Vagina (tissue), 2 donors: Measurements from ENCODE around the gene NFYC. TPM values are rescaled to one million over a fixed set of nuclear protein-coding genes. Genes with fewer than 3 reads are reported as not detected.

ENCODE experiments used
- DNase-seq, 2 donors: peaks; one replicate each; pipeline ENCODE4 v3.0.0-alpha.2; 2017; ENCODE audit errors: extremely low spot score in 2 of 2
- H3K27ac ChIP-seq: fragments of 200-600 bp; sonication (generic); one replicate; pipeline ENCODE4 v1.5.1; 2019
- H3K27me3 ChIP-seq: fragments of 200-600 bp; sonication (generic); one replicate; pipeline ENCODE4 v1.5.1; 2019
- H3K36me3 ChIP-seq, 2 donors: fragments of 200-600 bp; sonication (generic); one replicate each; pipeline ENCODE4 v1.5.1; 2017 to 2019
- H3K4me1 ChIP-seq: fragments of 200-600 bp; sonication (generic); one replicate; pipeline ENCODE4 v1.5.1; 2019
- H3K4me3 ChIP-seq, 2 donors: fragments of 200-600 bp; sonication (generic); 1 replicate in 1 of 2; 2 replicates in 1 of 2; pipeline ENCODE4 v1.5.1; 2016 to 2019
- H3K9me3 ChIP-seq: fragments of 200-600 bp; sonication (generic); one replicate; pipeline ENCODE4 v1.5.1; 2019
- POLR2A ChIP-seq, 2 donors: fragments of 450-650 bp; IDR thresholded peaks; one replicate each; pipeline ENCODE4 v1.6.1; 2017; ENCODE audit warnings: antibody characterized with exemption in 2 of 2, mild to moderate bottlenecking in 2 of 2, moderate library complexity in 2 of 2
- POLR2AphosphoS5 ChIP-seq, 2 donors: sonication (generic); formaldehyde crosslinking; IDR thresholded peaks; one replicate each; pipeline ENCODE4 v1.9.0; 2017; ENCODE audit warnings: antibody characterized with exemption in 2 of 2, mild to moderate bottlenecking in 2 of 2, low read depth in 1 of 2; ENCODE audit not compliant: insufficient read depth in 1 of 2
- intact Hi-C: fragments of 100-400 bp; cut with DNase I; formaldehyde crosslinking; loops from one replicate; pipeline ENCODE4 v1.15.1; 2023
- total RNA-seq: library from RNA; depleted of rRNA; stranded (reverse); fragments of >200 nt; gene quantifications from one replicate; pipeline ENCODE4 v1.2.3, GENCODE V29; 2016
- TF ChIP-seq, protein P1 (sequence below), 3 experiments: fragments of 450-650 bp in 2 of 3; fragments of 200-600 bp in 1 of 3; sonication (generic) in 1 of 3; IDR thresholded peaks; one replicate each; pipeline ENCODE4 v1.5.1; 2017 to 2019; ENCODE audit warnings: antibody characterized with exemption in 3 of 3, mild to moderate bottlenecking in 2 of 3, moderate library complexity in 2 of 3

Gene NFYC
- total RNA-seq, 1 donor from 2014 or later: 61.6 TPM

DNA sequence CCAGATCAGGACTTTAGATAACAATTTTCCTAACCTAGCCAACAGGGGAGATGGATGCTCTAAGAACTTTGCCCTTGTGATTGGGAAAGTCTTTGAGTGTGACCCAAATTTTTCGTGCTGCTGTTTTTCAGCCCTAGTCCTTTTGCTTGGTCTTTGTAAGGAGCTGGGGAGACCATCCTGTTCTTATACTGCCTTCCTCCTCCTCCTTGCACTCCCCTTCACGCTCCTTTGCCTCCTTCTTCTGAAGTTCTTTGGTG lies 97.8 kb downstream of the NFYC start:
- Histone ChIP-seq H3K27me3 (no peaks in the 10 kb centered on the region), H3K27ac (no peak overlapping the region), H3K9me3 (no peaks in the 10 kb centered on the region), H3K4me3 (no peak overlapping the region), H3K36me3 (no peaks in the 10 kb centered on the region), H3K4me1 (peaks cover 9% of the 10 kb centered on the region)
- no peak for DNase-seq
- intact Hi-C loops: no loop called here
- TF ChIP-seq POLR2AphosphoS5 (IDR thresholded peaks at IDR 0.05; ENCODE audit: insufficient read depth in 1 of 2, low read depth in 1 of 2) (no peak), POLR2A (IDR thresholded peaks at IDR 0.05) (no peak)
- TF ChIP-seq, protein P1, sequence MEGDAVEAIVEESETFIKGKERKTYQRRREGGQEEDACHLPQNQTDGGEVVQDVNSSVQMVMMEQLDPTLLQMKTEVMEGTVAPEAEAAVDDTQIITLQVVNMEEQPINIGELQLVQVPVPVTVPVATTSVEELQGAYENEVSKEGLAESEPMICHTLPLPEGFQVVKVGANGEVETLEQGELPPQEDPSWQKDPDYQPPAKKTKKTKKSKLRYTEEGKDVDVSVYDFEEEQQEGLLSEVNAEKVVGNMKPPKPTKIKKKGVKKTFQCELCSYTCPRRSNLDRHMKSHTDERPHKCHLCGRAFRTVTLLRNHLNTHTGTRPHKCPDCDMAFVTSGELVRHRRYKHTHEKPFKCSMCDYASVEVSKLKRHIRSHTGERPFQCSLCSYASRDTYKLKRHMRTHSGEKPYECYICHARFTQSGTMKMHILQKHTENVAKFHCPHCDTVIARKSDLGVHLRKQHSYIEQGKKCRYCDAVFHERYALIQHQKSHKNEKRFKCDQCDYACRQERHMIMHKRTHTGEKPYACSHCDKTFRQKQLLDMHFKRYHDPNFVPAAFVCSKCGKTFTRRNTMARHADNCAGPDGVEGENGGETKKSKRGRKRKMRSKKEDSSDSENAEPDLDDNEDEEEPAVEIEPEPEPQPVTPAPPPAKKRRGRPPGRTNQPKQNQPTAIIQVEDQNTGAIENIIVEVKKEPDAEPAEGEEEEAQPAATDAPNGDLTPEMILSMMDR (IDR thresholded peaks at IDR 0.05): no peak

DNA sequence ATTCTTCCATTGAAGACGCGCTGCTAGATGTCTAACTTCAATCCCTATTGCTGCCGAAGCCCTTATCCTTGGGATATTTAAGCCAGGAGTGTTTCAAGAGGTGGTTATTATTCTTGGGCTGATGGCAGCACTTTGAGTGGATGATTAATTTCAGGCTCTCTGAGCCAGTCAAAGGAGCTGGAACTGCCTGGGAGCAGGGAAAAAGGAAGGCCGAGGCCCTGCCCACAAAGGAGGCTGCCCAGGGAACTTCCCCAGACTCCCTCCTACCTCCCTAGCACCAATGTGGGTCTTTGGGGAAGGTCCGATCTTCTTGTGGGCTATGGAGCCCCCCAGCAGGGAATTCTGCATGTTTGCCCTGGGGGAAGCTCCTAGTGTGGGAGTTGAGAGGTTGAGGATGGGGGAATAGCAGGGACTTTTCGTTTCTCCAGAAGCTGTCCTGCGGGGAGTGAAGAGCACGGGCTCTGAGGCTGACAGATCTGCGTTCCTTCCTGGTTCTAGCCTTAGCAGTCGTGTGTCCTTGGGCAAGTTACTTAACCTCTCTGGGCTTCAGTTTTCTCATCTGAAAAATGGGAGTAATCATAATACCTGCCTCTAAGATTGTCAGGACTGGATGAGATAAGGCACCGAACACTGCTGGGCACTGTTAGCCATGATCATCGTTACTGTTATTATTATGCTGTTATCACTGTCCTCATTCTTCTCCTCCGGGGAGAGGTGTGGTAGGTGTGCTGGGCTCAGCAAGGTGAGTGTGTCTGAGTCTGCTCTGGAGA lies 98.3 kb downstream of the NFYC start:
- Histone ChIP-seq H3K9me3 (no peaks in the 10 kb centered on the region), H3K36me3 (no peaks in the 10 kb centered on the region), H3K4me1 (peaks cover 3% of the 10 kb centered on the region), H3K27me3 (no peaks in the 10 kb centered on the region), H3K4me3 (no peak overlapping the region), H3K27ac (no peak overlapping the region)
- no peak for DNase-seq
- no peak for TF ChIP-seq POLR2AphosphoS5 (IDR thresholded peaks at IDR 0.05; ENCODE audit: insufficient read depth in 1 of 2, low read depth in 1 of 2)
- TF ChIP-seq POLR2A (IDR thresholded peaks at IDR 0.05): no peak
- TF ChIP-seq, protein P1 (IDR thresholded peaks at IDR 0.05): no peak
- intact Hi-C loops: no loop called here

- no peak for DNase-seq
- no peaks in the 10 kb centered on the region for H3K4me1 ChIP-seq
- no peaks in the 10 kb centered on the region for H3K27me3 ChIP-seq
- TF ChIP-seq, protein P1 (IDR thresholded peaks at IDR 0.05): no peak
- TF ChIP-seq POLR2A (IDR thresholded peaks at IDR 0.05): no peak
- TF ChIP-seq POLR2AphosphoS5 (IDR thresholded peaks at IDR 0.05; ENCODE audit: insufficient read depth in 1 of 2, low read depth in 1 of 2): no peak
- no peak overlapping the region for H3K27ac ChIP-seq
- no peaks in the 10 kb centered on the region for H3K36me3 ChIP-seq
- no peaks in the 10 kb centered on the region for H3K9me3 ChIP-seq
- H3K4me3 ChIP-seq: no peak overlapping the region
- intact Hi-C loops: no loop called here
Measured at GRCh38 chr1:40792036-40792435, 100.5 kb downstream of the NFYC start.

- Histone ChIP-seq H3K27ac (no peak overlapping the region), H3K4me3 (no peak overlapping the region), H3K27me3 (no peaks in the 10 kb centered on the region), H3K9me3 (no peaks in the 10 kb centered on the region), H3K36me3 (no peaks in the 10 kb centered on the region), H3K4me1 (no peaks in the 10 kb centered on the region)
- intact Hi-C loops: no loop called here
- TF ChIP-seq POLR2A (IDR thresholded peaks at IDR 0.05) (no peak), POLR2AphosphoS5 (IDR thresholded peaks at IDR 0.05; ENCODE audit: insufficient read depth in 1 of 2, low read depth in 1 of 2) (no peak)
- TF ChIP-seq, protein P1 (IDR thresholded peaks at IDR 0.05): no peak
- DNase-seq: no peak
Measured at GRCh38 chr1:40793617-40794016, 102.1 kb downstream of the NFYC start.

- DNase-seq: no peak
- TF ChIP-seq POLR2A (IDR thresholded peaks at IDR 0.05) (no peak), POLR2AphosphoS5 (IDR thresholded peaks at IDR 0.05; ENCODE audit: insufficient read depth in 1 of 2, low read depth in 1 of 2) (no peak)
- TF ChIP-seq, protein P1 (IDR thresholded peaks at IDR 0.05): no peak
- Histone ChIP-seq H3K4me3 (no peak overlapping the region), H3K36me3 (no peaks in the 10 kb centered on the region), H3K9me3 (no peaks in the 10 kb centered on the region), H3K27me3 (no peaks in the 10 kb centered on the region), H3K27ac (no peak overlapping the region), H3K4me1 (no peaks in the 10 kb centered on the region)
- intact Hi-C loops: no loop called here
Measured at GRCh38 chr1:40794048-40794447, 102.5 kb downstream of the NFYC start.
